Neuron (in vitro differentiated cells): ENCODE measurements around the gene ATG2A.

Experiments used
- H2AFZ ChIP-seq: one replicate; pipeline ENCODE4 v1.6.1; 2013; ENCODE audit warnings: low read depth, mild to moderate bottlenecking, inconsistent platforms, low read length, moderate library complexity
- H3K27me3 ChIP-seq: one replicate; pipeline ENCODE4 v1.6.1; 2013; ENCODE audit warnings: low read length; ENCODE audit not compliant: insufficient read depth
- H3K36me3 ChIP-seq: one replicate; pipeline ENCODE4 v1.6.1; 2013; ENCODE audit warnings: low read length; ENCODE audit not compliant: insufficient read depth
- H3K4me1 ChIP-seq: one replicate; pipeline ENCODE4 v1.6.1; 2013; ENCODE audit warnings: low read length; ENCODE audit not compliant: insufficient read depth
- H3K4me3 ChIP-seq: 2 replicates; pipeline ENCODE4 v1.5.1; 2013; ENCODE audit warnings: mild to moderate bottlenecking, low read length, moderate library complexity
- H3K9me3 ChIP-seq: one replicate; pipeline ENCODE4 v1.6.1; 2013; ENCODE audit warnings: low read length

The ATG2A gene

DNA sequence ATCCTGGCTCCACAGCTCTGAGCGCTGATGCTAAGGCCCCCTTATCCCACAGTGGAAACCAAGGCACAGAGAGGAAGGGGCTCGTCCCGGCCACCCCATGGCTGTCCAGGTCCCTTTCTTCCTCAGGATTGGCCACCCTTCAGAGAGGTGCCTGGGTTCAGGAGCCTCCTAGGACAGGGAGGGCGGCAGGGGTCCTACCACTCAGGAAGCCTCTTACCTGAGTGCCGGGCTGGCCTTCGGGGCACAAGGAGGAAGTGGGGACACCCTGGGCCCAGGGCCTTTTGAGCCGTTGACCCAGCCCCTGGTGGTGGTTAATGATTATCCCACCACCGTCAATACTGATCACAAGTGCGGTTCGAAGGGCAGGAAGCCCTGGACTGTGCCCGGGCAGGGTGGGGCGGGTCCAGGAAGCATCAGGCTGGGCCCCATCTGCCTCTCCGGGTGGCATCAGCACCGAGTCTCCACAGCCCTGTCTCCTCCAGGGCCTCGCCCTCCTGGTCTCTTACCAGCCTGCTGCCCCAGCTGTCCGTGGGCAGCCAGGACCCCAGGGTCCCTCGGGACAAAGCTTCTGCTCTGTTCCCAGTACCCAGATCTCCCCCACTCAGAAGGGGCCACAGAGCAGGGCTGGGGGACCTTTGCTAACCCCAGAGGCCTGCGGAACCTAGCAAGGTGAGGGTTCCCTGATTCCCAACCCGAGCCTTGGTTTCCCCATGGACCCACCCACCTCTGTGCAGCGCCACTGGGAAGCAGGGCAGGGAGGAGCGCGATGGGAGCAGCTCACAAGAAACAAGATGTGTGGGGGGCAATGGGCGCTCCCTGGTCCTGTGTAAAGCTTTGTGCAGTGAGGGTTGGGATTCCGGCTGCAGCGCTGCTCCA lies 23.6 kb downstream of the ATG2A start:
- H3K9me3 ChIP-seq = no peaks in the 10 kb centered on the region
- H3K36me3 ChIP-seq = peaks cover 18% of the 10 kb centered on the region
- peaks cover 3% of the 10 kb centered on the region for H3K4me1 ChIP-seq
- H2AFZ ChIP-seq = no peak overlapping the region
- H3K4me3 ChIP-seq = no peak overlapping the region
- no peaks in the 10 kb centered on the region for H3K27me3 ChIP-seq

DNA sequence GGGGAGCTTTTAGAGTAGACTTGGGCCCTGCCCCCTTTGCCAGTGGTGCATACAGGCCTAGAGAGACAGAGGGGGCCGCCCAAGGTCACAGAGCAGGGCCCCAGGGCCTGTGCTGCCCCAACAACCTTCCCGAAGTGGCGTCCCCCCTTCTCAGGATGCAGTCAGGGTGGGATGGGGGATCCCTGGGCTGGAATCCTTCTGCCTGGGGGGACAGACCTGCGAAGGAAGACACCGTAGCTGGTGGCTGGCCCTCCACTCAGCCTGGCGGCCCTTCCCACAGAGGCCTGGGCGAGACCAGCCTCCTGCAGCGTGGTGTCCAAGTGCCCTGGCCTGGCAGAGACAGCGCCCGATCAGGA lies 24.2 kb downstream of the ATG2A start:
- peaks cover 12% of the 10 kb centered on the region for H3K36me3 ChIP-seq
- no peak overlapping the region for H3K4me3 ChIP-seq
- H3K9me3 ChIP-seq = no peaks in the 10 kb centered on the region
- no peaks in the 10 kb centered on the region for H3K27me3 ChIP-seq
- peaks cover 7% of the 10 kb centered on the region for H3K4me1 ChIP-seq
- H2AFZ ChIP-seq = no peak overlapping the region

DNA sequence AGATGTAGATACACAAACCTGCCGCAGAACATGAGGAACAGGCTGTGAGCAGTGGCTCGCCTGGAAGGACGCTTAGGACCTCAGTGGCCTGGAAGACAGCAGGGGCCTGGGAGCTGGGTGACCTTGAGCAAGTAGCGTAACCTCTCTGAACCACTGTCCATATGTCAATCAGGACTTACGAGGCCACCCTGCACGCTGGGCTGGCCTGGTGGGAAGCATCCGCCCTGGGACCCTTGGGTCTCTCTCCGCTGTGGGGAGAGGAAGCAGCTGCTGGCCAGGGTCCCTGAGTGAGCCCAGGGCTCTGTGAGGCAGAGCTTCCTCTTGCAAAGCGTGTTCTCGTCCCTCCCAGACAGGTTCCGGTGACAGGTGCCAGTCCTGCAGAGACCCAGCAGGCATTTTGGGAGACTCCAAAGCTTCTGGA lies 24.6 kb downstream of the ATG2A start:
- no peaks in the 10 kb centered on the region for H3K9me3 ChIP-seq
- H3K27me3 ChIP-seq = no peaks in the 10 kb centered on the region
- no peak overlapping the region for H3K4me3 ChIP-seq

DNA sequence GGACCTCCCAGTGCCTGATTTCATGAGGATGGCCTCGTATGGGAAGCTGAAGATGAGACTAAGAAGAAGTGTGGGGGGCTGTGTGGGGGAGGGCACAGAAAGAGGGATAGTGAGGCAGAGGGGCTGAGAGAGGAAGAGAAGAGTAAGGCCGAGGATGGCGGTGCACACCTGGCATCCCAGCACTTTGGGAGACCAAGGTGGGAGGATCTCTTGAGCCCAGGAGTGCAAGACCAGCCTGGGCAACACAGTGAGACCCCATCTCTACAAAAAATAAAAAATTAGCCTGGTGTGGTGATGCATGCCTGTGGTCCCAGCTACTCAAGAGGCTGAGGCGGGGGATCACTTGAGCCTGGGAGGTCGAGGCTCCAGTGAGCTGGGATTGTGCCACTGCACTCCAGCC lies 25.1 kb downstream of the ATG2A start:
- Histone ChIP-seq H3K4me1 (peaks cover 7% of the 10 kb centered on the region), H3K27me3 (no peaks in the 10 kb centered on the region), H2AFZ (no peak overlapping the region), H3K36me3 (peaks cover 6% of the 10 kb centered on the region), H3K4me3 (no peak overlapping the region), H3K9me3 (no peaks in the 10 kb centered on the region)

More for the DNA sequence above, 24.6 kb downstream of the ATG2A start:
- no peak overlapping the region for H2AFZ ChIP-seq
- peaks cover 8% of the 10 kb centered on the region for H3K36me3 ChIP-seq
- peaks cover 7% of the 10 kb centered on the region for H3K4me1 ChIP-seq

DNA sequence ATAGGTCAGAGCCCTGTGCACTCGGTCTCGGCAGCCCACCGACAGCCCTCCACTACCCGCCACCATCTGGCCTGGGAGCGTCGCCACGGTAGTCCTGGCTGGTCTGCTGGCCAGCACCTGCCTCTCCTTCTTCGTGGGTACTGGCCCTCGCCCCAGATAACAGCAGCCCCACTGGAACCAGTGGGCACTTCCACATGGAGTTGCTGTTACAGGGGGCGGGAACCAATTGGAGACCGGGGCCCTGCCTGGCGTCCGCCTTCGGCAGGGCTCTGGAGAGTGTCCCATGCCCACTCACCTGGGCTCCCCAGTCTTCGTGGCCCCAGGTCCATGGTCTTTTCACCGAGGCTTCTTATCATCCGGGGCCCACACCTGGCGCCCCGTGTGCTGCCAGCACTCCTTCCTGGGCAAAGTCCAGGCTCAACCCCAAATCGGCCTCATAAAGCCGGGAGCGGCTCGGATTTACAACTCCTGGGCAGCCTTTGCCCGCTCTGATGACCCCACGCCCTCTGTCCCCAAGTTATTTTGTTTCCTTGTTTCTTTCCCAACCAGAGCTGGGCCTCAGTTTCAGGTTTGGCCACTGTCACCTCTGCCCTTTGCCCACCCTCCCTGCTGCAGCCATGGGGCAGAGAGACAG lies 25.7 kb downstream of the ATG2A start:
- Histone ChIP-seq H3K36me3 (peaks cover under 1% of the 10 kb centered on the region), H3K4me1 (peaks cover 7% of the 10 kb centered on the region), H3K27me3 (no peaks in the 10 kb centered on the region), H2AFZ (no peak overlapping the region), H3K9me3 (no peaks in the 10 kb centered on the region), H3K4me3 (no peak overlapping the region)

DNA sequence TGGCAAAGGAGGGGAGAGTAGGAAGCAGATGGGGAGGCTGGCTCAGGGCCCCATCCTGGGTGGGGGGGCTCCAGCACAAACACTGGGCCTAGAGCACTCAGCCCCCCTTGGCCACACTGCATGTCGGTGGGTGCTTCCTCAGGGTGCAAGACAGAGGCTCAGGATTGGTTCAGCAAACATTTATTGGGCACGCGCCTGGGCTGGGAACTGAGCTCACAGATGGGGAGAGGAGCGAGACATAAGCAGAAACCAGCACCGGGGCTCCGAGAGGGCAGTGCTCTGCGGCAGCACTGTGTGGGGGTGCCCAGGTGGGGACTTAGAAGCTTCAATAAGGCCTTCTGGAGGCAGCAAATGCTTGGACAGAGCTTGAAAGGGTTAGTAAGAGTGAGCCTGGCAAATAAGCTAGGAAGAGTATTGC lies 26.5 kb downstream of the ATG2A start:
- Histone ChIP-seq H3K4me1 (peaks cover 10% of the 10 kb centered on the region), H3K4me3 (no peak overlapping the region), H3K27me3 (no peaks in the 10 kb centered on the region), H2AFZ (no peak overlapping the region), H3K9me3 (no peaks in the 10 kb centered on the region), H3K36me3 (no peaks in the 10 kb centered on the region)

DNA sequence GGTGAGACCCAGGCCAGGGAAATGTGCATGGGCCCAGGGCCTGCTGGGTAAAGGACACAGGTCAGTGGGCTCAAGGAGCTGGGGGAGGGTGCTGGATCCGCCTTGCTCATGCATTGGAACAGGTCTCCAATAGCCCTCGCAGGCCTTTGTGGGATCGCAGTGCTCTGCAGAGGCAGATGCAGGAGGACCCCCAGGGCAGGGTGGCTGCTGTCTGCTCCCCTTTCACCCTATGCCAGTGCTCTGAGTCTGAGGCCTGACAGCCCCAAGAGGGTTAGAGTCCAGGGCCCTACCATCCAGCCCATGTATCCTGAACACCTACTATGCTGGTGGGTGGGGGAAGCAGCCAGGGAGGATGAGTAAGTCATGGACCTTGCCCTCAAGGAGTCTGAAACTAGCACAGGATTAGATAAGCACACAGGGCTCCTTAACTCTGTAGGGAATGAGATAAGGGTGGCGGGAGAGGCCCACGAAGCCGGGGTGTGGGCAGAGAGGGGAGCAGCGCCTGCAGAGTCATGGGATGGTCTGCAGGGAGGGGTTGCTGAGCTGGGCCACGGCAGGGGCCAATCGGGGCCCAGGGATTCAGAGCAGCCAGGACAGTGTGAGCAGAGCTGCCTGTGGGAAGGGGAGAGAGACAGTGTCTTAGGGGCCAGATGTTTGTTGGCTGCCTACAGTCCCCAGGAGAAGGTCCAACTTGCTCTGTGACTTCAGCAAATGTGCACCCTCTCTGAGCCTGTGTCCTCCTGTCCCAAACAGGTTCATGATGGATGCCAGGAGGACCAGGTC lies 28.1 kb downstream of the ATG2A start:
- Histone ChIP-seq H3K9me3 (no peaks in the 10 kb centered on the region), H2AFZ (no peak overlapping the region), H3K4me1 (peaks cover 15% of the 10 kb centered on the region), H3K36me3 (no peaks in the 10 kb centered on the region), H3K27me3 (no peaks in the 10 kb centered on the region), H3K4me3 (no peak overlapping the region)

DNA sequence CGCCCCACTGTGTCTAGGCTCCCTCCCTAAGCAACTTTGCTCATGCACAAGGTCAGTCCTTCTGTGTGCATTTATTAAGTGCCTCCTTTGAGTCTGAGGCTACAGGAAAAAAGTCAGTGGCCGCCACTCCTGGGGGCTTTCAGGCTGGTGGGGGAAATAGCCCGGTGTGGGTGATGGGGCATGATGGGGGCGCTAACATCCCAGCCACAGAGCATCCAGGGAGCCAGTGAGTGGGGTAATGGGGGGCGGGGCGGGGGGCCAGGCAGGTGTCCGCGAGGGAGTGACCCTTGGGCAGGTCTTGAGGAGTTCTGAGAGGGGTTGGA lies 28.6 kb downstream of the ATG2A start:
- Histone ChIP-seq H3K4me1 (peaks cover 15% of the 10 kb centered on the region), H3K4me3 (no peak overlapping the region), H3K36me3 (no peaks in the 10 kb centered on the region), H3K9me3 (no peaks in the 10 kb centered on the region), H2AFZ (peak overlapping the region; percentile 1), H3K27me3 (no peaks in the 10 kb centered on the region)

DNA sequence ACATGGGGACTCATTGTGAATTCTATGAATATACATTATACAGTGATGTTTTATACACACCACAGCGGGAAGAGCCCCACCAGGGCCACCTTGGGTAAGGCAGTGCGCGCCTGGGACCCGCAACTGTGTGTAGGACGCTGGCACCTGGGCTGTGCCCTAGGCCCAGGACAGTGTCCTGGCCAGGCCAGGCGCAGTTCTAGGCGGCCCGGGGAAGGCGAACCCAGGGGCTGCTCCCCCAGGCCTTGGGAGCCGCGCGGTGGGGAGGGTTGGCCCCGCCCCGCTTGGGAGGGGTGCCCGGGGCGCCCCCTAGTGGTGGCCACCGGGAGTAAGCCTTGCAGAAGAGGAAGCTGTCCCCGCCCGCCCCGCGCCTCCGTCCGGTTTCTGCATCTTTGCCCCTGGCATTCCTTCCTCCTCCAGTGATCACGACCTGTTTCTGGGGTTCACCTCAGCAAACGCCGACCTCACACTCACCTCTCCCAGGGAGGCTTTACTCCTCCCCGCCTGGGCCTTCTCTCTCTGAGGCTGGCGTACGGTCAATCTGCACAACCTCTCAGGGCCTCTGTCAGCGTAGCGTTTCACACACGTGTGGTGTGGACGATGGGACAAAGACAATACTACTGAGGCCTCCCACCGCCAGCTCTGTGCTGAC lies 29.1 kb downstream of the ATG2A start:
- peaks cover 15% of the 10 kb centered on the region for H3K4me1 ChIP-seq
- H3K9me3 ChIP-seq = no peaks in the 10 kb centered on the region
- peak overlapping the region; percentile 1 for H2AFZ ChIP-seq
- H3K27me3 ChIP-seq = no peaks in the 10 kb centered on the region
- no peaks in the 10 kb centered on the region for H3K36me3 ChIP-seq
- H3K4me3 ChIP-seq = no peak overlapping the region

DNA sequence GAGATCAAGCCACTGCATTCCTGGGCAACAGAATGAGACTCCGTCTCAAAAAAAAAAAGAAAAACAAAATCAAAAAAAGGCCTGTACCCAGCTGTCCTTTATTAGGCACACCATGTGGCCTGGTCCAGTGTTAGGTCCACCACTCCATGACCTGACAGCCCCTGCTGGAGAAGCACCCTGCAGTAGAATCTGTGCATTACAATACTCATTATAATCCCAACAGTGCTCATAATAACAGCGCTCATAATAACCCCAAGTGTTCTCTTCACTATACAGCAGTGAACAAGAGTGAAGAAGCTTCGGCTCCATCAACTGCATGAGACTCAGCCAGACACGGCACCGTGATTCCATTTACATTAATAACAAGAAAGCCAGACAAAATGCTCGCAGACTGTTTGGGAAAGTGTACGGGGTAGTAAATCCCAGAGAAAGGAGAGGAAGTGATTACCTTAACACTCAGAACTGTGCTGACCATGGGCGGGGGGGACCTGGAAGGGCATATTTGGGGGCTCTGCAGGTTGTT lies 29.7 kb downstream of the ATG2A start:
- no peaks in the 10 kb centered on the region for H3K9me3 ChIP-seq
- peaks cover 2% of the 10 kb centered on the region for H3K27me3 ChIP-seq
- peaks cover 15% of the 10 kb centered on the region for H3K4me1 ChIP-seq

DNA sequence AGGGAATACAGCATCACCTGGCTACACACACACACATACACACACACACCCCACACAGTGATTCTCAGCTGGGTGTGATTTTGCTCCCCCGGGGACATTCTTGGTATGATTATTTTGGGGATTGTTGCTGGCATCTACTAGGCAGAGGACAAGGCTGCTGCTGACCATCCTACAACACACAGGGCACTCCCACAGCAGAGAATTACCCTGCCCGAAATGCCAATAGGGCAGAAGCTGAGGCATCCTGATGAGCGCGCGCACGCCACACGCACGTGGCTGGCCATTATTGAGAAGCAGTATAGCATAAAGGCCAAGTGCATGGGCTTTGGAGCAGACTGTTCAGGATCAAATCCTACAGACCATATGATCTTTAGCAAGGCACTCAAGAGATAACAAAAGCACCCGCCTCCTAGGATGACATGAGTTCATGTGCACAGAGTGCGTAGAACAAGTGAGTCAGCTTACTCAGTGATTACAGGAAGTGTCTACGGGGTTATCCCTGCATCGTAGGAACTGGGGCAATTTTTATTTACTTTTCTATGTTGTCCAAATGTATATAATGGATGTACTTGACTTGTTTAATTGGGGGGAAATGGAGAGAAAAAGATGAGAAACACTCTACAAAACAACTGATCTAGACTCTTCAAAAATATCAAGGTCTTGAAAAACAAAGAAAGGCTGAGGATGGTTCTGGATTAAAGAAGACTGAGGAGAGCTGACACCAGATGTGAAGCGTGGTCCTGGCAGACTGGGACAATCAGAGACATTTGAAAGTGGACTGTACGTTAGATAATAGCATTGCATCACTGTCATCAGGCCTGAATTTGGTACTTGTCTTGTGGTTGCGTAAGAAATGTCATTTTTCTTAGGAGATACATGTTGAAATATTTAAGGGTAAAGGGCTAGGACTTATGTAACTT lies 31.4 kb downstream of the ATG2A start:
- peaks cover 16% of the 10 kb centered on the region for H3K4me1 ChIP-seq
- H3K4me3 ChIP-seq = no peak overlapping the region
- H3K9me3 ChIP-seq = no peaks in the 10 kb centered on the region
- H3K27me3 ChIP-seq = peaks cover 3% of the 10 kb centered on the region
- H2AFZ ChIP-seq = no peak overlapping the region
- no peaks in the 10 kb centered on the region for H3K36me3 ChIP-seq

More for the DNA sequence above, 29.7 kb downstream of the ATG2A start:
- Histone ChIP-seq H2AFZ (no peak overlapping the region), H3K4me3 (no peak overlapping the region), H3K36me3 (no peaks in the 10 kb centered on the region)

DNA sequence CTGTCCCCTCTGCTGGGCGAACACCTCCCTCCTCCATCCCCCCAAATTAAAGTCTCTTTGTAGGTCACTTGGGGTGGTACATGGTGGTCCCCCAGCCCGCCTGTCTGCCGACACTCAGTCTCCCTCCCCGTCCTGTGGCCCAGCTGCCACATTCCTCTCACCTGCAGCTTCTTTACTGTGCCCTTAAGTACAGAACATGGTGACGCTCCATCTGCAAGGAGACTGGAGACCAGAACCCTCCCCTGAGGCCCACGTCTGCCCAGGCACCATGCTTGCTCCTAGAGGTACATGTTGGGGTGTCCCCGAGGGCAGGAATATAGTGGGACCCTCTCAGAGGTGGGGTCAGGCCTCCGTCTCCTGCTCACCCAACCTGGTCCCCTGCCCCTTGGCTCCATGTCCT lies 33.0 kb downstream of the ATG2A start:
- H3K9me3 ChIP-seq = no peaks in the 10 kb centered on the region
- H3K27me3 ChIP-seq = peaks cover 3% of the 10 kb centered on the region
- H2AFZ ChIP-seq = no peak overlapping the region
- H3K36me3 ChIP-seq = no peaks in the 10 kb centered on the region
- H3K4me3 ChIP-seq = no peak overlapping the region
- peaks cover 32% of the 10 kb centered on the region for H3K4me1 ChIP-seq
